H1 (cell line): ENCODE results near the gene AATK. TPM values are rescaled to one million over a fixed set of nuclear protein-coding genes. Genes with fewer than 3 reads are reported as not detected.

Experiments
- CTCF ChIA-PET: fragments of 300-600 bp; sonication (Branson Sonifier 250); formaldehyde crosslinking; loops from one replicate; lab custom pipeline; 2021; ENCODE audit not compliant: partially characterized antibody; lab: Charles Lee
- POLR2A ChIA-PET: fragments of 300-600 bp; sonication (Branson Sonifier 250); formaldehyde crosslinking; loops from one replicate; lab custom pipeline; 2021; ENCODE audit warnings: inconsistent platforms; ENCODE audit not compliant: partially characterized antibody; lab: Charles Lee
- DNase-seq, 2 experiments: peaks; one replicate each; pipeline versions ENCODE4 v3.0.0 to v3.0.0-alpha.2; 2010 to 2022; ENCODE audit warnings: low spot score in 2 of 2, low read depth in 1 of 2, mixed read lengths in 1 of 2
- FAIRE-seq: peaks from 2 replicates; lab custom pipeline; 2011; peaks lifted over from hg19 to GRCh38; lab: Jason Lieb, UNC
- H2AFZ ChIP-seq: 2 replicates; pipeline ENCODE4 v1.8.1; 2012; ENCODE audit warnings: low read length, inconsistent platforms
- H2AK5ac ChIP-seq: 2 replicates; pipeline ENCODE4 v1.6.1; 2013; ENCODE audit warnings: low read depth, low read length
- H2BK120ac ChIP-seq: replicated peaks from 2 replicates; pipeline ENCODE3; 2013; ENCODE audit warnings: low read depth, low read length, inconsistent platforms
- H2BK12ac ChIP-seq: 2 replicates; pipeline ENCODE4 v1.6.1; 2013; ENCODE audit warnings: low read depth, low read length
- H2BK15ac ChIP-seq: 2 replicates; pipeline ENCODE4 v1.6.1; 2013; ENCODE audit warnings: low read length
- H2BK20ac ChIP-seq: 2 replicates; pipeline ENCODE4 v1.6.1; 2013; ENCODE audit warnings: low read length
- H2BK5ac ChIP-seq: 2 replicates; pipeline ENCODE4 v1.6.1; 2013; ENCODE audit warnings: low read depth, low read length
- H3K14ac ChIP-seq: 2 replicates; pipeline ENCODE4 v1.6.1; 2013; ENCODE audit warnings: inconsistent platforms; ENCODE audit not compliant: insufficient read length
- H3K18ac ChIP-seq: 2 replicates; pipeline ENCODE4 v1.6.1; 2013; ENCODE audit warnings: low read length; ENCODE audit errors: extremely low read depth
- H3K23ac ChIP-seq: 2 replicates; pipeline ENCODE4 v1.6.1; 2013; ENCODE audit warnings: inconsistent platforms; ENCODE audit not compliant: insufficient read length
- H3K23me2 ChIP-seq: 2 replicates; pipeline ENCODE4 v1.6.1; 2013; ENCODE audit warnings: low read depth, low read length
- H3K27ac ChIP-seq: 2 replicates; pipeline ENCODE4 v1.6.1; 2011; ENCODE audit warnings: low read depth, low read length, inconsistent platforms
- H3K27me3 ChIP-seq, 4 experiments: replicated peaks in 1 of 4; 1 replicate in 1 of 4; 2 replicates in 3 of 4; pipeline versions ENCODE4 v1.6.1 to v1.8.1; 2011 to 2013; ENCODE audit warnings: low read length in 3 of 4, mild to moderate bottlenecking in 3 of 4, inconsistent platforms in 2 of 4, mixed read lengths in 2 of 4, moderate library complexity in 1 of 4; ENCODE audit not compliant: control insufficient read depth in 3 of 4, insufficient read depth in 3 of 4; ENCODE audit errors: extremely low read depth in 1 of 4
- H3K36me3 ChIP-seq, 4 experiments: 2 replicates each; pipeline versions ENCODE4 v1.6.1 to v1.8.1; 2011 to 2013; ENCODE audit warnings: mild to moderate bottlenecking in 4 of 4, low read length in 3 of 4, moderate library complexity in 2 of 4, control low read depth in 1 of 4, inconsistent platforms in 1 of 4; ENCODE audit not compliant: insufficient read depth in 4 of 4, control insufficient read depth in 2 of 4
- H3K4ac ChIP-seq: replicated peaks from 2 replicates; pipeline ENCODE3; 2013; ENCODE audit warnings: low read length, low read depth, mixed read lengths, inconsistent platforms; ENCODE audit not compliant: insufficient read length
- H3K4me1 ChIP-seq, 4 experiments: replicated peaks in 1 of 4; 1 replicate in 1 of 4; 2 replicates in 3 of 4; pipeline versions ENCODE4 v1.6.1 to v1.8.1; 2011 to 2013; ENCODE audit warnings: low read length in 3 of 4, inconsistent platforms in 2 of 4, mixed read lengths in 1 of 4; ENCODE audit not compliant: insufficient read depth in 4 of 4, control insufficient read depth in 3 of 4
- H3K4me2 ChIP-seq, 2 experiments: 2 replicates each; pipeline versions ENCODE4 v1.6.1 to v1.8.1; 2011 to 2013; ENCODE audit warnings: low read depth in 2 of 2, low read length in 2 of 2, control low read depth in 1 of 2, inconsistent platforms in 1 of 2, mild to moderate bottlenecking in 1 of 2; ENCODE audit not compliant: insufficient read depth in 1 of 2
- H3K4me3 ChIP-seq, 4 experiments: fragments of 200-600, 300-600 bp in 1 of 4; sonication (generic), shearing (Covaris generic), sonication (Bioruptor Twin) in 1 of 4; 2 replicates each; pipeline versions ENCODE4 v1.5.1 to v1.8.1; 2011 to 2016; ENCODE audit warnings: low read length in 4 of 4, low read depth in 3 of 4, control low read depth in 2 of 4, inconsistent platforms in 2 of 4, mild to moderate bottlenecking in 2 of 4, mixed read lengths in 1 of 4, moderate library complexity in 1 of 4; ENCODE audit not compliant: insufficient read depth in 2 of 4; ENCODE audit errors: extremely low read depth in 1 of 4
- H3K56ac ChIP-seq: replicated peaks from 2 replicates; pipeline ENCODE3; 2013; ENCODE audit warnings: low read depth, mild to moderate bottlenecking, mixed read lengths, low read length, inconsistent platforms; ENCODE audit not compliant: insufficient read length
- H3K79me1 ChIP-seq: 2 replicates; pipeline ENCODE4 v1.6.1; 2013; ENCODE audit warnings: low read depth, low read length, control low read depth
- H3K79me2 ChIP-seq, 2 experiments: 2 replicates each; pipeline versions ENCODE4 v1.6.1 to v1.8.1; 2012 to 2013; ENCODE audit warnings: low read length in 2 of 2, mild to moderate bottlenecking in 2 of 2, inconsistent platforms in 1 of 2; ENCODE audit not compliant: insufficient read depth in 2 of 2, control insufficient read depth in 1 of 2
- H3K9ac ChIP-seq, 4 experiments: replicated peaks in 1 of 4; 1 replicate in 1 of 4; 2 replicates in 3 of 4; pipeline versions ENCODE4 v1.6.1 to v1.8.1; 2011 to 2013; ENCODE audit warnings: low read depth in 3 of 4, low read length in 3 of 4, control low read depth in 2 of 4, mild to moderate bottlenecking in 2 of 4, moderate library complexity in 2 of 4, inconsistent platforms in 1 of 4; ENCODE audit errors: extremely low read depth in 1 of 4
- H3K9me3 ChIP-seq, 2 experiments: 2 replicates each; pipeline versions ENCODE4 v1.6.1 to v1.8.1; 2012 to 2013; ENCODE audit warnings: mild to moderate bottlenecking in 2 of 2, moderate library complexity in 2 of 2, control low read depth in 1 of 2, inconsistent platforms in 1 of 2, low read depth in 1 of 2, low read length in 1 of 2, mixed read lengths in 1 of 2; ENCODE audit not compliant: insufficient read depth in 2 of 2
- H4K20me1 ChIP-seq, 2 experiments: replicated peaks in 1 of 2; 2 replicates each; pipeline versions ENCODE3 to v1.8.1; 2011 to 2013; ENCODE audit warnings: inconsistent platforms in 2 of 2, low read length in 2 of 2, mild to moderate bottlenecking in 1 of 2; ENCODE audit not compliant: insufficient read depth in 2 of 2, control insufficient read depth in 1 of 2
- H4K5ac ChIP-seq: 2 replicates; pipeline ENCODE4 v1.6.1; 2013; ENCODE audit warnings: low read length, low read depth, mixed read lengths, inconsistent platforms; ENCODE audit not compliant: insufficient read length
- H4K8ac ChIP-seq: 2 replicates; pipeline ENCODE4 v1.8.0; 2013; ENCODE audit warnings: mild to moderate bottlenecking, moderate library complexity, low read length, inconsistent platforms; ENCODE audit not compliant: insufficient read depth; ENCODE audit errors: extremely low read depth
- H4K91ac ChIP-seq: replicated peaks from 2 replicates; pipeline ENCODE3; 2013; ENCODE audit warnings: low read length, mixed read lengths, inconsistent platforms; ENCODE audit not compliant: insufficient read length
- BACH1 ChIP-seq: IDR thresholded peaks from 2 replicates; pipeline ENCODE4 v1.6.1; 2012; ENCODE audit warnings: low read length, improper control_type of control experiment
- EGR1 ChIP-seq: IDR thresholded peaks from 2 replicates; pipeline ENCODE4 v1.6.1; 2011; ENCODE audit warnings: low read depth, low read length, borderline replicate concordance
- FOSL1 ChIP-seq: IDR thresholded peaks from 2 replicates; pipeline ENCODE4 v1.6.1; 2011; ENCODE audit warnings: mild to moderate bottlenecking, low read depth, low read length, moderate library complexity; ENCODE audit not compliant: insufficient read depth
- MAFK ChIP-seq: IDR thresholded peaks from 2 replicates; pipeline ENCODE4 v1.6.1; 2012; ENCODE audit warnings: low read depth, mild to moderate bottlenecking, improper control_type of control experiment, low read length
- POLR2AphosphoS5 ChIP-seq: IDR thresholded peaks from 2 replicates; pipeline ENCODE4 v1.6.1; 2011; ENCODE audit warnings: low read depth, low read length
- RAD21 ChIP-seq, 2 experiments: IDR thresholded peaks in 1 of 2; conservative IDR thresholded peaks in 1 of 2; 2 replicates each; pipeline ENCODE4 v1.6.1; 2011; ENCODE audit warnings: low read depth in 2 of 2, low read length in 2 of 2, improper control_type of control experiment in 1 of 2, inconsistent platforms in 1 of 2, mild to moderate bottlenecking in 1 of 2, moderate library complexity in 1 of 2
- SIRT6 ChIP-seq: IDR thresholded peaks from one replicate; pipeline ENCODE4 v1.7.1; 2012; ENCODE audit warnings: low read length, inconsistent platforms
- SIX5 ChIP-seq: IDR thresholded peaks from 2 replicates; pipeline ENCODE4 v1.6.1; 2011; ENCODE audit warnings: mild to moderate bottlenecking, low read depth, low read length
- TAF7 ChIP-seq: optimal IDR thresholded peaks from 2 replicates; pipeline ENCODE3; 2011; ENCODE audit warnings: low read depth, mild to moderate bottlenecking, inconsistent platforms, low read length, moderate library complexity, borderline replicate concordance
- WGBS, 2 experiments: shearing (Covaris generic) in 1 of 2; methylation state at CpG; one replicate each; pipeline versions ENCODE4 v1.1.6 to v1.1.7; 2013 to 2015; ENCODE audit warnings: low lambda C conversion rate in 2 of 2, mixed read lengths in 2 of 2, inconsistent platforms in 1 of 2, low coverage in 1 of 2, missing lambda C conversion rate in 1 of 2; ENCODE audit not compliant: insufficient replicate concordance in 2 of 2, insufficient coverage in 1 of 2, insufficient read length in 1 of 2; ENCODE audit errors: extremely low coverage in 1 of 2, missing lambda C conversion rate in 1 of 2; 5-methylcytosine and 5-hydroxymethylcytosine counted together
- polyA plus RNA-seq, 7 experiments: library from polyadenylated mRNA; depleted of rRNA in 3 of 7; stranded (reverse) in 5 of 7; unstranded in 2 of 7; fragments of >200 nt in 5 of 7; fragments of 200-250 nt in 2 of 7; gene quantifications; 1 replicate in 5 of 7; 2 replicates in 1 of 7; 4 replicates in 1 of 7; pipeline versions ENCODE4 v1.2.1 to v1.2.3, GENCODE V29; 2011 to 2013; ENCODE audit warnings: missing spikeins in 2 of 7, mixed read lengths in 2 of 7
- total RNA-seq: library from RNA; stranded (reverse); fragmentation: NEBNext Ultra II Directional; extraction: Animal tissue kit (Norgen Biotek cat#: 25700); gene quantifications from 2 replicates; pipeline ENCODE4 v1.2.1, GENCODE V29; 2021
- TF ChIP-seq, protein P1 (sequence below), 3 experiments: IDR thresholded peaks; 1 replicate in 2 of 3; 2 replicates in 1 of 3; pipeline versions ENCODE4 v1.5.1 to v1.6.1; 2011; ENCODE audit warnings: low read length in 3 of 3, mild to moderate bottlenecking in 3 of 3, inconsistent platforms in 2 of 3, low read depth in 1 of 3, moderate library complexity in 1 of 3; ENCODE audit not compliant: insufficient read depth in 1 of 3; ENCODE audit errors: control extremely low read depth in 1 of 3

AATK gene
- total and polyA plus RNA-seq, 2 of the 8 experiments (the other 6 are each of a cell fraction or from before 2014, with no cell fraction given): 1.7 to 3.5 TPM

DNA sequence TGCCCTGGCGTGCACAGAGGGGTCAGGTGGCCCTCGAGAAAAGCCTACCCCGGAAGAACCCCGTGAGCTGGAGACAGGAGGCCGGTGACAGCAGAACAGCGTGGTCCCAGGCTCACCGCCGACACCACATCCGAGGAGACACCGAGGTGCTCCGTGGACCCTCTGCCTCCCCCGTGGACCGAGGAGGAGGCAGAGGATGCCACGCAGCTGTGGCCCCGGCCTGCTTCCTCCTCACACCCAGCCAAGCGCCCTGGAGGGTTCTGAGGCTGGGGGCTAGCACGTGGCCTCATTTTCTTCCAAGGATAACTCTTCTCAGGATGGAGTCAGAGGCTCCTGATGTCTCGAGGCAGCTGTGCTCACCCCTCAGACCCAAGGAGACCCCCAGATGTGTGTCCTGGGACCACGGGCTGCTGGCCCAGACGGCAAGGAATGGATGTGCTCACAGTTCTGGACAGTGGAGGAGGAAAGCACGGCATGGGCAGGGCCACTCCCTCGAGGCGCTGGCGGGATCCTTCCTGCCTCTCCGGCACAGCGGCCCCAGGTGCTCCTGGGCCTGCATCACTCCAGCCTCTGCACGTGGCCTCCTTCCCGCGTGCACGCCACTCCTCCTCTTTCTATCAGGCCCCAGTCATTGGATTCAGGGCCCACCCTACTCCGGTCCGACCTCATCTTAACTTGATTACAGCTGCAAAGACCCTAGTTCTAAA lies 5.1 kb downstream of the AATK start:
- FAIRE-seq (no peak), DNase-seq (no peak)
- no peak overlapping the region for H3K14ac ChIP-seq
- H3K9me3 ChIP-seq: no peaks in the 10 kb centered on the region
- CTCF ChIA-PET: no interaction called here
- WGBS, 2 experiments: 95% methylated on average over 27 of the region's 32 CpGs; no CpG with 5 or more reads in 1 of the 2 experiments
- H2BK12ac ChIP-seq: no peak overlapping the region
- H4K5ac ChIP-seq: no peak overlapping the region
- POLR2A ChIA-PET: interaction anchor here (1.1 kb wide), 1 partner anchor 18 kb away, joined by 3 read pairs; no protein-coding TSS in a partner anchor
- H2AFZ ChIP-seq: no peak overlapping the region
- H3K4me2 ChIP-seq: no peak overlapping the region
- H2BK20ac ChIP-seq: no peak overlapping the region
- H2BK120ac ChIP-seq: no peak overlapping the region
- H4K8ac ChIP-seq: peak overlapping the region; percentile 25; the same call in 1 of the 2 replicates
- no peaks in the 10 kb centered on the region for H3K79me1 ChIP-seq
- peaks cover 0 to 3% (median 0%) of the 10 kb centered on the region in 4 experiments; a peak in 2 of 7 replicates for H3K27me3 ChIP-seq
- H3K18ac ChIP-seq: no peak overlapping the region
- H2BK5ac ChIP-seq: no peak overlapping the region
- no peak overlapping the region for H4K91ac ChIP-seq
- H2AK5ac ChIP-seq: no peak overlapping the region
- H3K4me3 ChIP-seq: no peak overlapping the region
- no peaks in the 10 kb centered on the region for H3K36me3 ChIP-seq
- H3K27ac ChIP-seq: no peak overlapping the region; the same call in 1 of the 2 replicates
- no peak overlapping the region for H3K23ac ChIP-seq
- H3K4me1 ChIP-seq: peaks cover 0 to 9% (median 3%) of the 10 kb centered on the region in 4 experiments; a peak in 4 of 7 replicates
- H2BK15ac ChIP-seq: no peak overlapping the region
- H3K79me2 ChIP-seq: no peaks in the 10 kb centered on the region
- H3K9ac ChIP-seq: no peak overlapping the region
- peaks cover 2% of the 10 kb centered on the region; the same call in 1 of the 2 replicates for H3K23me2 ChIP-seq
- H4K20me1 ChIP-seq: peaks cover 0 to 2% of the 10 kb centered on the region in 2 experiments
- H3K4ac ChIP-seq: no peak overlapping the region
- no peak overlapping the region for H3K56ac ChIP-seq
- no peak for TF ChIP-seq MAFK
- TF ChIP-seq RAD21 (IDR thresholded peaks at IDR 0.05 in 1 of 2, conservative IDR thresholded peaks at IDR 0.05 in 1 of 2; ENCODE audit: low read depth in 2 of 2, low read length in 2 of 2): no peak
- TF ChIP-seq TAF7: no peak
- TF ChIP-seq FOSL1: no peak
- TF ChIP-seq, protein P1, sequence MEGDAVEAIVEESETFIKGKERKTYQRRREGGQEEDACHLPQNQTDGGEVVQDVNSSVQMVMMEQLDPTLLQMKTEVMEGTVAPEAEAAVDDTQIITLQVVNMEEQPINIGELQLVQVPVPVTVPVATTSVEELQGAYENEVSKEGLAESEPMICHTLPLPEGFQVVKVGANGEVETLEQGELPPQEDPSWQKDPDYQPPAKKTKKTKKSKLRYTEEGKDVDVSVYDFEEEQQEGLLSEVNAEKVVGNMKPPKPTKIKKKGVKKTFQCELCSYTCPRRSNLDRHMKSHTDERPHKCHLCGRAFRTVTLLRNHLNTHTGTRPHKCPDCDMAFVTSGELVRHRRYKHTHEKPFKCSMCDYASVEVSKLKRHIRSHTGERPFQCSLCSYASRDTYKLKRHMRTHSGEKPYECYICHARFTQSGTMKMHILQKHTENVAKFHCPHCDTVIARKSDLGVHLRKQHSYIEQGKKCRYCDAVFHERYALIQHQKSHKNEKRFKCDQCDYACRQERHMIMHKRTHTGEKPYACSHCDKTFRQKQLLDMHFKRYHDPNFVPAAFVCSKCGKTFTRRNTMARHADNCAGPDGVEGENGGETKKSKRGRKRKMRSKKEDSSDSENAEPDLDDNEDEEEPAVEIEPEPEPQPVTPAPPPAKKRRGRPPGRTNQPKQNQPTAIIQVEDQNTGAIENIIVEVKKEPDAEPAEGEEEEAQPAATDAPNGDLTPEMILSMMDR (IDR thresholded peaks at IDR 0.05; ENCODE audit: control extremely low read depth in 1 of 3, insufficient read depth in 1 of 3, low read depth in 1 of 3, low read length in 3 of 3): no peak
- TF ChIP-seq SIX5: no peak
- TF ChIP-seq POLR2AphosphoS5: no peak
- no peak for TF ChIP-seq SIRT6
- TF ChIP-seq BACH1: no peak
- TF ChIP-seq EGR1: no peak
